ENCODE data around the gene SCARF2.

The SCARF2 gene

GRCh38 chr22:20464912-20465758 lies 27.5 kb upstream of the SCARF2 start:
- DNase-seq (ENCODE audit: low read depth), result no peak
- TF ChIP-seq, protein P1, sequence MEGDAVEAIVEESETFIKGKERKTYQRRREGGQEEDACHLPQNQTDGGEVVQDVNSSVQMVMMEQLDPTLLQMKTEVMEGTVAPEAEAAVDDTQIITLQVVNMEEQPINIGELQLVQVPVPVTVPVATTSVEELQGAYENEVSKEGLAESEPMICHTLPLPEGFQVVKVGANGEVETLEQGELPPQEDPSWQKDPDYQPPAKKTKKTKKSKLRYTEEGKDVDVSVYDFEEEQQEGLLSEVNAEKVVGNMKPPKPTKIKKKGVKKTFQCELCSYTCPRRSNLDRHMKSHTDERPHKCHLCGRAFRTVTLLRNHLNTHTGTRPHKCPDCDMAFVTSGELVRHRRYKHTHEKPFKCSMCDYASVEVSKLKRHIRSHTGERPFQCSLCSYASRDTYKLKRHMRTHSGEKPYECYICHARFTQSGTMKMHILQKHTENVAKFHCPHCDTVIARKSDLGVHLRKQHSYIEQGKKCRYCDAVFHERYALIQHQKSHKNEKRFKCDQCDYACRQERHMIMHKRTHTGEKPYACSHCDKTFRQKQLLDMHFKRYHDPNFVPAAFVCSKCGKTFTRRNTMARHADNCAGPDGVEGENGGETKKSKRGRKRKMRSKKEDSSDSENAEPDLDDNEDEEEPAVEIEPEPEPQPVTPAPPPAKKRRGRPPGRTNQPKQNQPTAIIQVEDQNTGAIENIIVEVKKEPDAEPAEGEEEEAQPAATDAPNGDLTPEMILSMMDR (IDR thresholded peaks at IDR 0.05; ENCODE audit: low read length, missing control alignments), result no peak
- H3K4me3 ChIP-seq (replicated peaks; ENCODE audit: low read depth, low read length), result no peak overlapping the region

DNA sequence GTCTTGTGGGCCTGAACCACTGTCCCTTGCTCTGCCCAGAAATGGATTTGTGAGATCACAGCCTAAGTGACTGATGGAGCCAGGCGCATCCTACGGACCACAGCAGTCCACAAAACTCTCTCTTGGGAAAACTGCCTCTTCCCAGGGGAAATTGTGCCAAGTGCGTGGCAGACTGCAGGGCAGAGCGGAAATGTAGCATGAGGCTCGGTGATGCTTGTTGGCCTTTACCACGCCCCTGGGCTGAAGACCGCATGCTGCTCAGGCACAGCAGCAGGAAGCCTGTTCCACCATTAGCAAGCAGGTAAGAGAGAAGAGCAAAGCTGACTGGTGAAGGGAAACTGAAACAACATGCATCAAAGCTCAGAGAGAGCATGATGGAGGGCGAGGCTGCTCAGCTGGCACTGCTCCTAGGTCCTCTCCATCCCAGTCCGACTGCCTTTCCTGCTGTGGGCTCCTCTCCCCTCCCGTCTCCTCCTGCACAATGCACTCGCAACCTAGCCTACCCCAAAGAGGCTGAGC lies 26.5 kb upstream of the SCARF2 start:
- no peak for DNase-seq (ENCODE audit: low read depth)
- H3K4me3 ChIP-seq (replicated peaks; ENCODE audit: low read depth, low read length), result no peak overlapping the region
- TF ChIP-seq, protein P1 (IDR thresholded peaks at IDR 0.05; ENCODE audit: low read length, missing control alignments), result no peak

GRCh38 chr22:20463324-20464095 lies 25.9 kb upstream of the SCARF2 start:
- TF ChIP-seq, protein P1 (IDR thresholded peaks at IDR 0.05; ENCODE audit: low read length, missing control alignments), result no peak
- no peak overlapping the region for H3K4me3 ChIP-seq (replicated peaks; ENCODE audit: low read depth, low read length)
- no peak for DNase-seq (ENCODE audit: low read depth)

DNA sequence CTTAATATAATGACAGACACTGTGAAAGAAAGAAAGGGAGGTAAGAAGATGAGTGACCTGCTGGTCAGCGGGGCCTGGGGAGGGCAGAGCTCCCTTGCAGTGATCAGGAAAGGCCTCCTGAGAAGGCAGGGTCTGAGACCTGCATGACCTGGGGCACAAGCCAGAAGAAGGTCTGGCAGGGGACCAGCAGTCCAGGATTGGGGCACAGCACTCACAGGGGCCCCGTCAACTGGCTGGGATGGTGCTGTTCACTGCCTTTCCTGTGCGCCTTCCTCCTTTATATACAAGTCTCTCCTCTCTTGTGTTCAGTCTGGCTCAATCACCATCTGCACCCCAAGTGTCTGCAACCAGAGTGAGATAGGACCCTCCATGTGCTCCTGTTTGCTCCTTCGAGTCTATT lies 22.2 kb upstream of the SCARF2 start:
- TF ChIP-seq, protein P1 (IDR thresholded peaks at IDR 0.05; ENCODE audit: low read length, missing control alignments), result no peak
- no peak overlapping the region for H3K4me3 ChIP-seq (replicated peaks; ENCODE audit: low read depth, low read length)
- DNase-seq (ENCODE audit: low read depth), result no peak

DNA sequence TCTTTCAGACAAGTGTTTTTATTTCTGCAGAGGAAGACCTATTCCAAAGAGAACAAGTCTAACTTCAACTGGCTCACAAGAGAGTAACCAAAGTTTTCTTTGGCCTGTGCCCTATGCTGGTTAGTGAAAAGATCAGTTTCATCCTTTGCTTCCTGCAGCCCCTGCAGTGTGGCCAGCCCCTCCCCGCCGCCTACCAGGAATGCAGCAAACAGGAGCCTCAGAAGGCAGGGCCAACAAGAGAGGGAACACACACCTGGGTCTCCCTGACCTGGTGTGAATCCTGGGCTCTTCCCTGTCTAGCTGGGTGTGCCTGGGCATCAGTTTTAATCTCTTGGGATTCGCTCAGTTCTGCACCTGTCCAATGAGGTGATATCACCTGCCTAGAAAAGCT lies 21.5 kb upstream of the SCARF2 start:
- TF ChIP-seq, protein P1 (IDR thresholded peaks at IDR 0.05; ENCODE audit: low read length, missing control alignments), result no peak
- DNase-seq (ENCODE audit: low read depth), result no peak
- H3K4me3 ChIP-seq (replicated peaks; ENCODE audit: low read depth, low read length), result no peak overlapping the region

GRCh38 chr22:20458530-20459151 lies 21.0 kb upstream of the SCARF2 start:
- no peak overlapping the region for H3K4me3 ChIP-seq (replicated peaks; ENCODE audit: low read depth, low read length)
- TF ChIP-seq, protein P1 (IDR thresholded peaks at IDR 0.05; ENCODE audit: low read length, missing control alignments), result no peak

More at GRCh38 chr22:20458530-20459151, 21.0 kb upstream of the SCARF2 start:
- DNase-seq (ENCODE audit: low read depth), result no peak
